HG03135 (cell line): ENCODE measurements around the gene EPN2.
"Not testable (repeated sequence)": the region's sequence is repeated elsewhere in the genome, so short reads cannot be mapped to it uniquely, and the experiment has no call there.

Source experiments
- ATAC-seq: cut with Tn5 transposase; IDR thresholded peaks from one replicate; pipeline ENCODE4 v1.9.1; 2021; ENCODE audit warnings: mild to moderate bottlenecking, moderate library complexity; ENCODE audit not compliant: unreplicated experiment

The EPN2 gene

GRCh38 chr17:19264681-19265080, 27.5 kb downstream of the EPN2 start:
- no peak for ATAC-seq

GRCh38 chr17:19265755-19266154, 28.6 kb downstream of the EPN2 start:
- ATAC-seq = no peak

- no peak for ATAC-seq
Measured at GRCh38 chr17:19268611-19269010, 31.4 kb downstream of the EPN2 start.

GRCh38 chr17:19269106-19269505, 31.9 kb downstream of the EPN2 start:
- no peak for ATAC-seq

GRCh38 chr17:19269641-19270040, 32.5 kb downstream of the EPN2 start:
- ATAC-seq = no peak

GRCh38 chr17:19270347-19270703, 33.2 kb downstream of the EPN2 start:
- ATAC-seq = no peak

- ATAC-seq = peak; percentile 67
Measured at GRCh38 chr17:19270704-19271611, 33.8 kb downstream of the EPN2 start.

- ATAC-seq = no peak
Measured at GRCh38 chr17:19271780-19272357, 34.7 kb downstream of the EPN2 start.

GRCh38 chr17:19273731-19274130, 36.6 kb downstream of the EPN2 start:
- no peak for ATAC-seq

- ATAC-seq = no peak
Measured at GRCh38 chr17:19274893-19275292, 37.7 kb downstream of the EPN2 start.

- ATAC-seq = no peak
Measured at GRCh38 chr17:19275457-19276127, 38.4 kb downstream of the EPN2 start.

GRCh38 chr17:19278284-19278683, 41.1 kb downstream of the EPN2 start:
- ATAC-seq = not testable (repeated sequence)

- no peak for ATAC-seq
Measured at GRCh38 chr17:19278729-19279128, 41.6 kb downstream of the EPN2 start.

GRCh38 chr17:19281161-19281560, 44.0 kb downstream of the EPN2 start:
- ATAC-seq = no peak

- peak; percentile 66 for ATAC-seq
Measured at GRCh38 chr17:19284005-19284959, 47.1 kb downstream of the EPN2 start.

- ATAC-seq = no peak
Measured at GRCh38 chr17:19285213-19285900, 48.2 kb downstream of the EPN2 start.

- ATAC-seq = no peak
Measured at GRCh38 chr17:19286751-19287341, 49.7 kb downstream of the EPN2 start.

- ATAC-seq = no peak
Measured at GRCh38 chr17:19287651-19288050, 50.5 kb downstream of the EPN2 start.

- no peak for ATAC-seq
Measured at GRCh38 chr17:19288453-19288852, 51.3 kb downstream of the EPN2 start.
